ENCODE measurements around the gene MXI1. TPM values are rescaled to one million over a fixed set of nuclear protein-coding genes. Genes with fewer than 3 reads are reported as not detected.

Gene MXI1
- total RNA-seq, 1 donor from 2014 or later: 23.5 TPM

DNA sequence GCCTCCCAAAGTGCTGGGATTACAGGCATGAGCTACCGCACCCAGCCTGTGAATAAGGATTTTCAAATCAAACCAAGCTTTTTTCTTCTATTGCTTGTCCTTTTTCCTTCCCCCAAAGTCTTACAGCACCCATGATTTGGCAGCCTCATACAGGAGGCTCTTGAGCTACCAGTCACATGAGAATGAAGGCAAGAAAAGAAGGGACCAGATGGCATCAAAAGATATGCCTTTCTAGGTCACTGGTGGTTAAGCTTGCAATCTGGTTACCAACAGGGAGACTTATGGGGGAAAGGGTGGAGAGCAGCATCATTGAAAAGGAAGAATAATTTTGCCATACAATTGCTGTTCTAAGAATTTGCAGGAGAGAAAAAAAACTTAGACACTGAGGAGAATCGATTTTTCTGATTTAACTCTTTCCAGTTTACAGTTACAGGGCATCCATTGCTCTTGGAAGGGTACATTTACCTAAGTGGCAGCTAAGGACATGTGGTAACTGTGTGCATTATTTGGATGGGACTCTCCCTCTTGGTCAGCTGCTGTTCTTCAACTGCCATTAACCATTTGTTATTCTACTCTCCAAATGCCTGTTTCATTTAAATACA is 67.8 kb downstream of the MXI1 start:
- no peaks in the 10 kb centered on the region for H3K9me3 Mint-ChIP-seq
- Histone ChIP-seq H3K79me2 (ENCODE audit: low read depth) (no peaks in the 10 kb centered on the region), H3K9ac (no peak overlapping the region), H3K27me3 (no peaks in the 10 kb centered on the region), H3K4me2 (no peak overlapping the region), H3K27ac (no peak overlapping the region), H3F3A (ENCODE audit: low read depth) (peaks cover 5% of the 10 kb centered on the region), H3K4me1 (peaks cover 14% of the 10 kb centered on the region), H3K9me3 (ENCODE audit: low read depth) (no peaks in the 10 kb centered on the region), H2AFZ (replicated peaks) (no peak overlapping the region), H3K36me3 (no peaks in the 10 kb centered on the region), H3K4me3 (no peak overlapping the region), H4K20me1 (ENCODE audit: low read depth) (peaks cover 4% of the 10 kb centered on the region)
- H3K4me3 Mint-ChIP-seq: no peak overlapping the region
- H3K36me3 Mint-ChIP-seq: no peaks in the 10 kb centered on the region
- DNase-seq (ENCODE audit: low spot score): no peak
- H3K27me3 Mint-ChIP-seq (ENCODE audit: insufficient read depth, low read depth): no peaks in the 10 kb centered on the region
- H3K4me1 Mint-ChIP-seq: peaks cover 21% of the 10 kb centered on the region
- no peak overlapping the region for H3K27ac Mint-ChIP-seq
- no peak for TF ChIP-seq EZH2phosphoT487 (IDR thresholded peaks at IDR 0.05)
- TF ChIP-seq, protein P1, sequence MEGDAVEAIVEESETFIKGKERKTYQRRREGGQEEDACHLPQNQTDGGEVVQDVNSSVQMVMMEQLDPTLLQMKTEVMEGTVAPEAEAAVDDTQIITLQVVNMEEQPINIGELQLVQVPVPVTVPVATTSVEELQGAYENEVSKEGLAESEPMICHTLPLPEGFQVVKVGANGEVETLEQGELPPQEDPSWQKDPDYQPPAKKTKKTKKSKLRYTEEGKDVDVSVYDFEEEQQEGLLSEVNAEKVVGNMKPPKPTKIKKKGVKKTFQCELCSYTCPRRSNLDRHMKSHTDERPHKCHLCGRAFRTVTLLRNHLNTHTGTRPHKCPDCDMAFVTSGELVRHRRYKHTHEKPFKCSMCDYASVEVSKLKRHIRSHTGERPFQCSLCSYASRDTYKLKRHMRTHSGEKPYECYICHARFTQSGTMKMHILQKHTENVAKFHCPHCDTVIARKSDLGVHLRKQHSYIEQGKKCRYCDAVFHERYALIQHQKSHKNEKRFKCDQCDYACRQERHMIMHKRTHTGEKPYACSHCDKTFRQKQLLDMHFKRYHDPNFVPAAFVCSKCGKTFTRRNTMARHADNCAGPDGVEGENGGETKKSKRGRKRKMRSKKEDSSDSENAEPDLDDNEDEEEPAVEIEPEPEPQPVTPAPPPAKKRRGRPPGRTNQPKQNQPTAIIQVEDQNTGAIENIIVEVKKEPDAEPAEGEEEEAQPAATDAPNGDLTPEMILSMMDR (IDR thresholded peaks at IDR 0.05): no peak
- no peak for TF ChIP-seq EZH2 (IDR thresholded peaks at IDR 0.05)

- peaks cover 21% of the 10 kb centered on the region for H3K4me1 Mint-ChIP-seq
- peaks cover 2% of the 10 kb centered on the region for H3K36me3 Mint-ChIP-seq
- Histone ChIP-seq H3K4me3 (no peak overlapping the region), H3K27me3 (no peaks in the 10 kb centered on the region), H3F3A (ENCODE audit: low read depth) (peaks cover 5% of the 10 kb centered on the region), H3K27ac (no peak overlapping the region), H3K4me1 (peaks cover 14% of the 10 kb centered on the region), H3K9ac (no peak overlapping the region), H2AFZ (replicated peaks) (no peak overlapping the region), H3K36me3 (peaks cover 3% of the 10 kb centered on the region), H3K4me2 (no peak overlapping the region), H4K20me1 (ENCODE audit: low read depth) (peaks cover 5% of the 10 kb centered on the region), H3K79me2 (ENCODE audit: low read depth) (no peaks in the 10 kb centered on the region), H3K9me3 (ENCODE audit: low read depth) (no peaks in the 10 kb centered on the region)
- H3K4me3 Mint-ChIP-seq: no peak overlapping the region
- H3K9me3 Mint-ChIP-seq: no peaks in the 10 kb centered on the region
- no peak overlapping the region for H3K27ac Mint-ChIP-seq
- TF ChIP-seq EZH2phosphoT487 (IDR thresholded peaks at IDR 0.05): no peak
- TF ChIP-seq EZH2 (IDR thresholded peaks at IDR 0.05): no peak
- TF ChIP-seq, protein P1 (IDR thresholded peaks at IDR 0.05): no peak
- no peak for DNase-seq (ENCODE audit: low spot score)
- H3K27me3 Mint-ChIP-seq (ENCODE audit: insufficient read depth, low read depth): no peaks in the 10 kb centered on the region
Observed at GRCh38 chr10:110276603-110277002, 69.2 kb downstream of the MXI1 start.

- Histone ChIP-seq H3K9ac (no peak overlapping the region), H3K9me3 (ENCODE audit: low read depth) (no peaks in the 10 kb centered on the region), H4K20me1 (ENCODE audit: low read depth) (peaks cover 5% of the 10 kb centered on the region), H3K79me2 (ENCODE audit: low read depth) (no peaks in the 10 kb centered on the region), H3K27me3 (no peaks in the 10 kb centered on the region), H3K4me1 (peaks cover 14% of the 10 kb centered on the region), H3K4me2 (no peak overlapping the region), H3F3A (ENCODE audit: low read depth) (peaks cover 5% of the 10 kb centered on the region), H3K4me3 (no peak overlapping the region), H3K27ac (no peak overlapping the region), H3K36me3 (peaks cover 4% of the 10 kb centered on the region), H2AFZ (replicated peaks) (no peak overlapping the region)
- no peaks in the 10 kb centered on the region for H3K27me3 Mint-ChIP-seq (ENCODE audit: insufficient read depth, low read depth)
- H3K4me3 Mint-ChIP-seq: no peak overlapping the region
- TF ChIP-seq EZH2phosphoT487 (IDR thresholded peaks at IDR 0.05) (no peak), EZH2 (IDR thresholded peaks at IDR 0.05) (no peak)
- TF ChIP-seq, protein P1 (IDR thresholded peaks at IDR 0.05): no peak
- H3K27ac Mint-ChIP-seq: no peak overlapping the region
- H3K4me1 Mint-ChIP-seq: peaks cover 21% of the 10 kb centered on the region
- H3K9me3 Mint-ChIP-seq: no peaks in the 10 kb centered on the region
- peaks cover 2% of the 10 kb centered on the region for H3K36me3 Mint-ChIP-seq
- no peak for DNase-seq (ENCODE audit: low spot score)
Observed at GRCh38 chr10:110277591-110277990, 70.2 kb downstream of the MXI1 start.
